HG02763 (cell line): ENCODE measurements around the gene EEPD1.

Source experiments
- ATAC-seq: cut with Tn5 transposase; IDR thresholded peaks from one replicate; pipeline ENCODE4 v1.9.1; 2021; ENCODE audit warnings: mild to moderate bottlenecking, moderate library complexity; ENCODE audit not compliant: unreplicated experiment

Gene EEPD1

DNA sequence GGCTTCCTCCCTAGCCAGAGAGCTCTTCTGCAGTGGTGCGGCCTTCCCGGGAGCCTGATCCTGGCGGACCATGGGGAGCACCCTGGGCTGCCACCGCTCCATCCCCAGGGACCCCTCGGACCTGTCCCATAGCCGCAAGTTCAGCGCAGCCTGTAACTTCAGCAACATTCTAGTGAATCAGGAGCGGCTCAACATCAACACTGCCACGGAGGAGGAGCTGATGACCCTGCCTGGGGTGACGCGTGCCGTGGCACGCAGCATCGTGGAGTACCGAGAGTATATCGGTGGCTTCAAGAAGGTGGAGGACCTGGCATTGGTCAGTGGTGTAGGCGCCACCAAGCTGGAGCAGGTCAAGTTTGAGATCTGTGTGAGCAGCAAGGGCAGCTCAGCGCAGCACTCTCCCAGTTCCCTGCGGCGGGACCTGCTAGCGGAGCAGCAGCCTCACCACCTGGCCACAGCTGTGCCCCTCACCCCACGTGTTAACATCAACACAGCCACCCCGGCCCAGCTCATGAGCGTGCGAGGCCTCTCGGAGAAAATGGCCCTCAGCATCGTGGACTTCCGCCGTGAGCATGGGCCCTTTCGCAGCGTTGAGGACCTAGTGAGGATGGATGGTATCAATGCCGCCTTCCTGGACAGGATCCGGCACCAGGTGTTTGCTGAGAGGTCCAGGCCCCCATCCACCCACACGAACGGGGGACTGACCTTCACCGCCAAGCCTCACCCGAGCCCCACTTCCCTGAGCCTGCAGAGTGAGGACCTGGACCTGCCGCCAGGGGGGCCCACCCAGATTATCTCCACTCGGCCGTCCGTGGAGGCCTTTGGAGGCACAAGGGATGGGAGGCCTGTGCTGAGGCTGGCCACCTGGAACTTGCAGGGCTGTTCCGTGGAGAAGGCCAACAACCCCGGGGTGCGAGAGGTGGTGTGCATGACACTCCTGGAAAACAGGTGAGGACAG, 1.5 kb downstream of the EEPD1 start:
- no peak for ATAC-seq

DNA sequence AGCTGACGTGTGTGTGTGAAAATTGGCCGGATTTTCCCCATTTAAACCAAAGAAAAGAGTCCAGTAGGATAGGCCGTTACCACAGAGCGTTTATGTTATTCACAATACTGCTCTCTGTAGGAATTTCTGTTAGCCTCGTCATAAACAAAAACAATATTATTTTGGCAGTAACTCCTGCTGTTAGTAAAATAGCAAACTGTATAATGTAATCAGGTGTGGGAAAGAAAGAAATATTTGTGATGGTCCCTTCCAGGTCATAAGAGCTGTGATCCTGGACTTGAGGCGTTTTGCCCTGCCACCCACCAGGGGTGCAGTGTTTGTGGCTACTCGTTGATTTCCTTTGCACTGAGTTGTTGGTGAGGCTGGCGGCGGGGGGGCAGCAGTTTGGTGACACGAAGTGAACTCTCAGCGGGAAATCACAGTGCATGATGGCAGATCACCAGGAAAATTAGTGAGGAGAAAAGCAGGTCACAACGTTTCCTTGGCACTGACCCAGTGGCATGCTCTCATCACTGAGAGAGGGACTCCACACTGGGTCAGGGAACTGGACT, 2.8 kb downstream of the EEPD1 start:
- no peak for ATAC-seq

DNA sequence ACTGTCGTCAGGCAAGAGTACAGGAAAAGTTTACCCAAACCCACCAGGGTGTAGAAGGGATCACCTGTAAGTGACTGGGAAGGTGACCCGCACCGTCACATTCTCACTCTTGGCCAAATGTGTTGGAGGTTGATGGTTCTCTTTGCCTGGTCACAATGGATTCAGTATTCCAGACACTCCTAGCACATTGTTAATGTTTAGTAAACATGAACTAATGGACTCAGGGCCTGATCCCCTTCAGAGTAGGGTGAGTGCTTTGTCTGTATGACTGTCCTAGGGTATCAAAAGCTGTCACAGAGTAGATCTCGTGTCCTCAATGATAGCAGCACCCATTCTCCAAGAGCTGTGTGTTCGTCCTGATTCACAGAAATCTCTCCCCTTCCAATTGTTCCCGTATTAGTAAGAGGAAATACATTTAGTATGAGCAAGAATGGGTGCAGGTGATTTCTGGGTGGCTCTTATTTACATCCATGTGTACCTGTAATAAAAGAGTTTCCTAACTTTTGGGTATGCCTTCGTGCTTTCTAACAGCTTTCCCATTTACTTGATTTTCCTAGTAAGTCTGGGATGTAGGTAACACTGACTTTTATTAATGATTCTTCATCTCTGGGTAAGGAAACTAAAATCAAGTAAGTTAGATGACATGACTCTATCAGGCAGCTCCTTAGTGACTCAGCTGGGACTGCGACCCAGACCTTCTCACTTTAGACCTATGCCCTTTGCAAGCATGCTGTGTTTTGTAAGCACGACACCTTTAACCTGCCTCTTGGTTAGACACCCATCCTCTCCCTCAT, 4.7 kb downstream of the EEPD1 start:
- ATAC-seq, result no peak

DNA sequence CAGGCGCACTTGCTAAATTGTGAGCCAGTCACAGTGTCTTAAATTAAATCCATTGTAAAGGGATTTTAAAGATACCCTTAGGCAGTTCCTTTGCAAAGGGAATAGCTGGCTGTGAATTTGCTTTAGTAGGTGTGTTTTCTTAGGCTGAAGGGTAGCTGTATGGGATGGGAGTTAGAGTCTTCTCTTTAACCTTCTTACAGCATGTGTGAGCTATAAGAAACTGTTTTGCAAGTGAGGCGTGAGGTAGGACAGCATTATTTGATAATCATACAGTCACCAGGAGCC, 5.2 kb downstream of the EEPD1 start:
- ATAC-seq, result no peak

DNA sequence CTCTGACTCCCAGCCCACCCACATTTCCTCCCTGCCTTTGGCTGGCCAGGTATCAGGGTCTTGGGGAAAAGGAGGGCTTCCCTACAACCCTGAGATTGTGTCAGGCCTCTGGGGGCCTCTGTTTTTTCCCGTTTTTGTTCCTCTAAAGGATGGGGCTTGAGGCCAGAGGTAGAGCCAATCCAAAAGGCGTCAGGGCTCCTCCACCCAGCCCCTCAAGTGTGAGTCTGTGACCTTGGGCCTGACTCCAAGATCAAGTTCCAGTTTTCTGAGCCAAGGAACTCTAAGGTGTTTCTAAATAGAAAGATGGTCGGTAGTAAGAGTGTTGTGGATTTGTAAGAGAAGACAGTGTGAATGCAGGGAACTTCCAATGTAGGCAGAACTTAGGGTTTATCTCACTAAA, 6.6 kb downstream of the EEPD1 start:
- ATAC-seq, result no peak

DNA sequence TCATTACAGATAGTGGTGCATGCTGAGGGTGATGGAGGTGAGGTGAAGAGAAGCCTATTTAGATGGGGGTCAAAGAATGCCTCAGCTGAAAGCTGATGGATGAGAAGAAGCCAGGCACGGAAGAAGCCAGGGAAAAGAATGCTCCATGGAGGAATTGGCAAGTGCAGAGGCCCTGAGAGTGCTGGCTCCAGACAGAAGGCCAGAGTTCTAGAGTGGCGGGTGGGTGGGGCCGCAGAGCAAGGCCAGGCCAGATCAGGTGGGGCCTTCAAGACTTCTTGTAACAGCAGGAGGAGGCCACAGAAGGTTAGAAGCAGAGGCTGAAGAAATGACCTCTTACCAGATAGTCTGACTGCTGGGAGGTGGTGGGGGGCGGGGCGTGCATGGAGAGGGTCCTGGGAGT, 7.3 kb downstream of the EEPD1 start:
- ATAC-seq, result no peak

DNA sequence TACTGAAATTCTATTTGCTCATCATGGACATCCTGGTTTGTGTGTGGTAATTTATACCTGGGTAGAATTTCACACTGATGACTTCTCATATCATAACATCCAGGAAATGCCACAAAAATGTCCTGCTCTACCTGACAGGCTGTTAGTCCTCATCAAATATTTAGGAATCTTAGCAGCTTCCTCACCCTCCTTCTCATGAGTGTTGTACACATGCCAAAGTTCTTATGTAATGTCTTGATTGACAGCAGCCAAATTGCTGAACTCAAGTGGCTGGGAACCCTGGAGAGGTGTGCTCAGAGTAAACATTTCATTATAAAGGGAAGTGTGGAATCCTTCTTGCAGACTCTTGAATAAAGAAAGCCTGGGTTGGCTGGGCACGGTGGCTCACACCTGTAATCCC, 8.9 kb downstream of the EEPD1 start:
- no peak for ATAC-seq

DNA sequence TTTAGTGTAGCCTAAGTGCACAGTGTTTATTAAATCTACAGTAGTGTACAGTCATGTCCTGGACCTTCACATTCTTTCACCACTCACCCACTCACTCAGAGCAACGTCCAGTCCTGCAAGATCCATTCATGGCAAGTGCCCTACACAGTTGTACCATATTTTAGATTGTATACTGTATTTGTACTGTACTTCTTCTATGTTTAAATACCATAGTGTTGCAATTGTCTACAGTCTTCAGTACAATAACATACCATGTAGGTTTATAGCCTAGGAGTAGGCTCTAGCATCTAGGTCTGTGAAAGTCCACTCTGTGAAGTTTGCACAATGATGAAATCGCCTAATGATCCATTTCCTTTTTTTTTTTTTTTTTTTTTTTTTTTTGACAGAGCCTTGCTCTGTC, 12.0 kb downstream of the EEPD1 start:
- no peak for ATAC-seq

DNA sequence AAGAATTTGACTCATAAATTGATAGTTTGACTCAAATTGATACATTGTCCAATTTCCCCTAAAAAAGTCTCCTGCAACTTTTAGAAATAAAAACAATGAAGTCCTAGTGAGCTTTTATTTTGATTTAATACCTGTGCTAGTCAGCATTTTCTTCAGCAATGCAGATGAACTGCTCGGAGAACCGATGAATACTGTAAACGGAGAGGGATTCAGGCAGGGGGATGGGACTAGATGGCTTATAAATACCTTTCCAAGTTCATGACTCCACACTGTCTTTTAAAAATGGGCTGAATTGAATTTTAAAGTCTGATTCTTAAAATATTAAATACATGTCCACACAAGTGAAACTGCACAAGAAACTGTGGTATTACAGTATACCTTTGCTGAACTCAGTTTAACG, 12.7 kb downstream of the EEPD1 start:
- ATAC-seq, result no peak

DNA sequence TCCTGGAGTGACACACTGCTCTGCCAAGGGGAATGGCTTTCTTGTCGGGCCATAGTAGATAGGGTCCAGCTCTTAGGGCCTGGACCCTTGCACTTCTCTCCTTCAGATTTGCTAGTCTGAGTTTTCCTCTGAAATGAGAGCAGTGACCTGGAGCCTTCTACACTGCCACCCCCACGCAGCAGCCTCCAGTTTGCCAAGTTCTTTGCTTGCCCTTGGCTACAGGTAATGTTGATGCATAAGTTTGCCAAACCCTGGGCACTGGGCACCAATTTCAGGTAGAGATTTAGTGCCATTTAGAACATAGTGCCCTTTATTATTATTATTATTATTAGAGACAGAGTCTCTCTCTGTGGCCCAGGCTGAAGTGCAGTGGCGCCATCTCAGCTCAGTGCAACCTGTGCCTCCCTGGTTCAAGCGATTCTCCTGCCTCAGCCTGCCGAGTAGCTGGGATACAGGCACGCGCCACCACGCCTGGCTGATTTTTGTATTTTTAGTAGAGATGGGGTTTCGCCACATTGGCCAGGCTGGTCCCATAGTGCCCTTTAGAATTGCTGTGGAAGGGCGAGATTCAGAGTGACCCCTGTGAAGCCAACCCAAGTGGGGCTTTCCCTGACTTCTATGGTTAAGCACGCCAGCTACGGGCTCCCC, 14.5 kb downstream of the EEPD1 start:
- no peak for ATAC-seq

DNA sequence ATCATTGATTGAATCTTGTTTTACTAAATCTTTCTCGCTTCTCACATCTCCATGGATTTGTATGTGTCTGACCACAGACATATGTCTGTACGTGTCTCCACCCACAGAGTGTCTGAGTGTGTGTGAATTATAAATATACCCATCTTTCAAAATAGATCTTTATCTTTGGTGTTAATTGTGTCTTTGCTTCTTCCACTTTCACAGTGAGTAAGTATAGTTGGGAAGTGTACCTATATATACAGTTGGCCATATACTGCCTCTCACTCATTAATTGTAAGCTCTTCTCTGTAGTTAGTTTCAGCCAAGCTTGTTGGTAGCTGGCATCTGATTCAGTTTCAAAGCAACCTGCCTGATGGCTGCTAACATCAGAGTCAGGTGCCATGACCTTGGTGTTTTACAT, 18.4 kb downstream of the EEPD1 start:
- no peak for ATAC-seq

DNA sequence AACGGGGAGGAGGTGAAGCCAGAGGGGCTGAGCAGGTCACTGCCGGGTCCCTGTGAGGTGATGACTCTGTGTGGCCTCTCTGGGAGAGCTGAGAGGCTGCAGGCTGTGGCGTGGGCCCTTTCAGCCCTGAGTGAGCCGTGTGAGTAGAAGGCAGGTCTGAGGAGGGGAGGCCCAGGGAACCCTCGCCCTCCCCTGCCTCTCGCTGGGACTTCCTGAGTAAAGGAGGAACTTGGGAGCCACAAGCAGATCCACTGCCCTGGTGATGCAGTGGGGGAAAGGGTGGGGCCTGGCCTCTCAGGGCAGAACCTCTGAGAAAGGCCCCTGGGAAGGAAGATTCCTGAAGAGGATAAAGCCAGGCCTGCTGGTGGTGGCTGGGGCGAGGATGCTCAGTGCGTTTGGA, 22.8 kb downstream of the EEPD1 start:
- ATAC-seq, result no peak

DNA sequence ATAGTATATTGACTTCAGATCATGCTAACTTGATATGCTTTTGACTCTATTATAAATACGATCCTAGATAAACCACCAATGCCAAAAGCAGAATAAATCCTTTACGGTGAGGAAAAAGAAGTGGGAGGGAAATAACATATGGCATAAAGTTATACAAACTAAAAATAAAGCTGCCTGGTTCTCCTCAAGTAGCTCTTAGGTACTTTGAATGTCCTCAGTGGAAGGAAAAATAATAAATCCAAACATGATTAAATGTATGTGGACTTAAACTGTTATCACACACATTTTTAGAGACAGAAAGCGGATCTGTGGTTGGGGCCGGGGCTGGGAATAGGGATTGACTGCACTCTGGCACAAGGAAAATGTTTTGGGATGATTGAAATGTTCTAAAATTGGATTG, 23.6 kb downstream of the EEPD1 start:
- no peak for ATAC-seq

DNA sequence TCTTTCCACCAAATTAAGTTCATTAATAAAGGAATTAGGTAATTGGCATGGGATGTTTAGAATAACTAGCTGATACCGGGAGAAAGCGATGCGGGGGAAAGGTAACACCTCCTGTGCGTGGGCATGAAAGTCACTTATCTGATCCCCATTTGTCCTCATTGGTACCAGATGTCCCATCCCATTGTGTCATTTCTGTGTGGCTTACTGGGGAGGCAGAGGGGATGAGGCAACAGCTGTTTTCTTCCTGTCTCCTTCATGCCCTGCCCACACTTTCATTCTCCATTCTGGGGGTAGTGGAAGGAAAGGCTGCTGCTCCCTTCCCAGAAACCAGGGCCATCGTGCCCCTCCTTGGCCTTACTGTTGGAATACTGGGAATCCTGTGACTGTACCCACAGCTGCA, 27.1 kb downstream of the EEPD1 start:
- no peak for ATAC-seq

DNA sequence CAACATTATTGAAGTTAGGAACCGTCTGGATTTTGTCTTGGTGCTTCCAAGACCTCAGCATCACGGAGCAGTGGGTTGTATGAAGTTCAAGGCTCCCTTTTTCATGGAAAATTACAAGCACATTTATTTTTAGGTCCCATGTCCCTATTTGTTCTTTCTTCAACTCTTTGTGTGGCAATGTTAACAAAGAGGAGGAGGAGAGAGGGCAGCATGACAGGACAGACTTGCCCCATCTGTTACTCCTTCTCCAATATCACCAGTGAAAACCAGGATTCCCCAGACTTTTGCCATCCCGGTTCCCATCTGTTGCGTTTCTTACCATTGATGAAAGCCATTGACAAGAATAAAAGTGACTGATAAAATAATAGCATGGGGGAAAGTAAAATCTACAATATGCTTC, 28.6 kb downstream of the EEPD1 start:
- ATAC-seq, result no peak

DNA sequence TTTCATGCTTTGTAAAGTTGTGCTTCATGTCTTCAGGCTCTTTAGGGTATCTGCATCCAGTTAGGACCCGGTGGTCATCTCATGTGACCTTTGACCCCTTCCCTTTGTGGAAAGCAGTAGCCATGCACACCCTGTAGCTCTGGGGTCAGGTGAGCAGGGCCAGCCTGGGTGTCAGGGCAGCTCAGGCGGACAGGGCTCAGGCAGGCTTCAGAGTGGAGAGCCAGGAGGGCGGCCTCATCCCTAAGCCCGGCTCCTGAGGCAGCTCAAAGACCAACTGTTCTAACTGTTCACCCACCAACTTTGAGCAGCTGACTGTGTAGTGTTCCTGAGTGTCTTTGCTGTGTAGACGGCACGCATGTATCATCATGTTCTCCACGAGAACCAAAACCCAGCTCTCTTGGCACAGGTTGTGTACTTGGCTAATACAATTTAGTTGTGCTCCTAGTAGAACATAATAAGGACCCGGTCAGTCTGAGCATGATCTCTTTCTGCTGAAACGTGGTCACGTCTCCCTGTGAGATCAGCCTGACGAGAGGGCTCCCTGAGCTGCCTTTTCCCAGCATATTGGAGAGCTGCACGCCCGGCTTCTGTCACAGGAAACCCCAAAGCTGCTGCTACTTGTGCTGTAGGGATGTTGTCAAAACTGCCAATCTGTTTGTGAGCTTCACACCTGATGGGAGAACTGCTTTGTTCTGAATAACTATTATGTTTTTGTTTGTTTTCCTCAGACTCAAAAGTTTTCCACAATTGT, 30.0 kb downstream of the EEPD1 start:
- ATAC-seq, result no peak

DNA sequence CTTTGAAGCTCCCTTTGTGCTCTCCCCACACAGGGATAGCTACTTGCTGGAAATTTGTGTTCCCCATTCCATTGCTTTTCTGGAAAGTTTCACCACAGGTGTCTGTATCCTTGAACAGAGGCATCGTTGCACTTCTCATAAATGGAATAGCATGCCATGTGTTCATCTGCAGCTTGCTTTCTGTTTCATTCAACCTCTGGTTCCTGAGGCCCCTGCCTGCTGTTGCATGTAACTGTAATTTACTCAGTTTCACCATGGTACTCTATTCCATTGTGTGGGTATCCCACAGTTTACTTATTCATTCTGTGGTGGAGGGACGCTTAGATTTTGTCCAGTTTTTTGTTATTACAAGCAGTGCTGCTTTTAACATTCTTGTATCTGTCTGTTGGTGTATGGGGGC, 32.0 kb downstream of the EEPD1 start:
- no peak for ATAC-seq

DNA sequence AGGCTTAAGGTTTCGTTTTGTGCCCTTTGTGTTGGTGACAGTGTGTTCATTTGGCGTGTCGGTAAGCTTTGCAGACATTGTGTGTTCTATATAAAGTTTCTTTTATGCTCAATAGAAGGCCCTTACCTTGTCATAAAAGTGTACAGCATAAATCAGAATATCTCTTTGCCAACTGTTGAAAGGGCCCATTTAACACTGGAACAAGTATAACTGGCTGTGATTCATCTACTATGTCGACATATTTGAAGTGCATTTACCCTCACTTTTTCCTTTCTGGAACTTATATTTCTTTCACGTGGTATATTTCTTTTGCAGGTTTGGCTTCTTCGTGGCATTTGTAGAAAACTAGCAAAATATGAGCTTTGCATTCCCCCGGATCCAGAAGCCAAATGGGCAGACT, 32.7 kb downstream of the EEPD1 start:
- no peak for ATAC-seq

DNA sequence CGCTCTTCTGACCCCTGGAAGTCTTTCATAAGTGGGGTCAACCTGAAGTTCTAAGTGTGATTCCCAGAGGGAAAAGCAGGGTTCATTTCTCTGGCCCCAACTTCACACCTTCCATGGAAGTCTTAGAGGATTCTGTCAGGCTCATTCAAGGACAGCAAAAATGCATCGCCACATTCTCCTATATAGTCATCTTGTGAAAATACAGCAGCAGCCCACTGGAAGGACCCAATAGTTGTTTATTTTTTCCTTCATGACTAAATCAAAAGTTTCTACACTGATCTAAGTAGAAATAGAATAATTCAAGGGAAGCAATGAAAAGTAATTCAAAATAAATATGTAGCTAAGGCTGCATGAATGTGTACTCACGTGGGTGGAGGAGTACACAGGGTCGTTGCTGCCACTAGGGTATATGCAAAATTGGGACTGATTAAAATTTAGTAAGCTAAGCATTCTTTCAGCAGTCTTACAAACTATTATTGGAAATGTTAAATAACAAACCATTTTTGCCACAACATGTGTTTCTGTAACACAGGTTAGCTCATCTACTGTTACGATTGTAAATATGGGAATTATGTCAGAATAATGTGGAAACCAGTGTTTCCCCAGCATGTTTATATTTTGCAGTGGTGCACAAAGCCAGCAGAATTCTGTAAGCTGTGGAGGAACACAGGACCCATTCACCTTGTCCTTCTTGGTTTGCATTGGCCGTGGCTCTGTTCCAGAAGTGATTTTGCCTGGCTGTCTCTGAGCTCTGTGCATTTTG, 33.5 kb downstream of the EEPD1 start:
- no peak for ATAC-seq

DNA sequence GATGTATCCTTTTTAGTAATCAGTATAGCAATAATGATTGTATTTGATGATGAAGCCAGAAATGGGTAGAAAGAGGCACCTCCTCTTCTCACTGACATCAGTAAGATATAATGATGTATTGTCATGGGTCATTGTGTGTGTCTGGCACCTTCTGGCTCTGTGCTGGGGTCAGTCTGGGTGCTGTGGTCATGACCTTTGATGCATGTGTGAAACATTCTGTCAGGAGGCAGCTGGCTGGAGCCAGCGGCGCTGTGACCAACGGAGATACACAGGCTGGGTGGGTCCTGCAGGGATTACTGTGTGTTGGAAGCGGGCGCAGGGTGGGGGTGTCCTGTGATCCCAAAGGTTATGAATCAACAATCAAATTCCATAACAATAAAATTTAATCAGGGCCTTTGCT, 35.2 kb downstream of the EEPD1 start:
- ATAC-seq, result no peak
